ENCODE measurements around the gene KIAA1614.

DNA sequence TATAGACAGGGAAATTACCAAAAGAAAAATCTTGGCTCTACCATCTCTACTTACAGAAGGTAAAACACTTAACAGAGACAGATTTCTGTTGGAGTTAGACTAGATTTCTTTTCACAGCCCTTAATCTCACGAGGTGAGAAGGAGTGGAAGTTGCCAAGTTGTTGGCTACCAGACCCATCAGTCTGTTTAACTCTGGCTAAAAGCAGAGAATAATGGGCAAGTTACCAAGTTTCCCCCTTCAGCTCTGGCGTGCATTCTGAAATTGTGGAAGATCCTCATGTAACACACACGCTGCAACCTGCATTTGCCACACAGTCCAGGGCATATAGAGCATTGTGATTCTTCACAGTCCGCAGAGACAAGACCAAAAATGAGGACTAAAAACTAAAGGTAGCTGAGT lies 60.7 kb downstream of the KIAA1614 start:
- no peak for TF ChIP-seq POLR2A (IDR thresholded peaks at IDR 0.05)
- no peak for TF ChIP-seq CTCF (IDR thresholded peaks at IDR 0.05)
